Measurements from ENCODE around the gene SEPTIN7.
A peak's percentile ranks its signal among the peaks of the same experiment; 100 is the strongest.

SEPTIN7 gene

DNA sequence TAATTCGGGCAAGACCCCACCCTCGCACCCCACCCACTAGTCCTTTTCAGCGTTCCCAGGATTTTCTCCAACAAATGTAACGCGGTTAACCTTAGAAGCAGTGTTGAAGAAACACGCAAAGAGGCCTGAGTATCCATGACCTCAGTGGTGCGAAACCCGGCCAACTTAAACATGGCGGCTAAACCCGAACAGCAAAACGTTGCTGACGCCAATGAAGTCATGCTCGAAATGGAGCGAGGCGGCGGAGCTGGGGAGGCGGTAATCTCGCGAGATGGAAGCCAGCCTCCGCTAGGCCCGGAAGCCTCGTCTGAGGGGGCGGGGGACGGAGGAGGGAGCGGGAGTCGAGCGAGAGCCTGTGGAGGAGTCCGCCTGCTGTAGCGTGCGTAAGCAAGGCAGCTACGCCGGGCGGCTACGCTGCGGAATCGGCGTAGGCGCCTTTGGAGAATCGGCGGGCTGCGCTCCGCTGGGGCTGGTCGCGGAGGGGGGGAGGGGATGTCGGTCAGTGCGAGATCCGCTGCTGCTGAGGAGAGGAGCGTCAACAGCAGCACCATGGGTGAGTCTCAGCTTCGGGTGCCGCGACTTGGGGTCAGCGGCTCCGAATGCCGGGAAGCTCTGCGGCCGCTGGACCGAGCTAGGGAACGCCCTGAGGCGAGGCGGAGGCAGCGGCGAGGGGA lies at the start of gene SEPTIN7:
SEPTIN7 (plus strand) TSS at position 340 of the 674 bp plus-strand sequence; CDS start at position 493, 153 bp downstream.
- H3K27ac ChIP-seq (ENCODE audit: low read depth, low read length): peak within 1 kb of the TSS; percentile 91
- H3K9me2 ChIP-seq (replicated peaks; ENCODE audit: insufficient read depth, low read length): no peaks in the 10 kb centered on the region
- H3K9me3 ChIP-seq (ENCODE audit: insufficient read depth, low read length): no peaks in the 10 kb centered on the region
- H3K9ac ChIP-seq (ENCODE audit: low read length): peak within 1 kb of the TSS; percentile 94
- H3K27me3 ChIP-seq (ENCODE audit: low read length): no peaks in the 10 kb centered on the region
- TF ChIP-seq CTCF (IDR thresholded peaks at IDR 0.05; ENCODE audit: insufficient read depth, low read length, poor library complexity, severe bottlenecking): no peak
- TF ChIP-seq EZH2phosphoT487 (conservative IDR thresholded peaks at IDR 0.05; ENCODE audit: low read length): no peak
- H2AFZ ChIP-seq (ENCODE audit: low read depth, low read length, severe bottlenecking): peak within 1 kb of the TSS; percentile 76
- no peaks in the 10 kb centered on the region for H3K36me3 ChIP-seq (ENCODE audit: low read length)
- H3F3A ChIP-seq (ENCODE audit: insufficient read depth): 0 out of 2 replicates have a peak, but pooled peaks cover 11% of the 10 kb centered on the region
- peak within 1 kb of the TSS; percentile 82 for H3K4me2 ChIP-seq (ENCODE audit: low read depth, low read length, poor library complexity, severe bottlenecking)
- H4K20me1 ChIP-seq (ENCODE audit: low read depth, low read length): peaks cover 36% of the 10 kb centered on the region
- peaks cover 47% of the 10 kb centered on the region for H3K79me2 ChIP-seq (ENCODE audit: insufficient read depth, low read length)
- H3K4me3 ChIP-seq (ENCODE audit: insufficient read depth, low read length, poor library complexity, severe bottlenecking): peak within 1 kb of the TSS; percentile 84

- Histone ChIP-seq H3K27me3 (ENCODE audit: low read length) (no peaks in the 10 kb centered on the region), H3K79me2 (ENCODE audit: insufficient read depth, low read length) (no peaks in the 10 kb centered on the region), H3K4me3 (ENCODE audit: insufficient read depth, low read length, poor library complexity, severe bottlenecking) (no peak overlapping the region), H3K4me2 (ENCODE audit: low read depth, low read length, poor library complexity, severe bottlenecking) (no peak overlapping the region), H3F3A (ENCODE audit: insufficient read depth) (no peaks in the 10 kb centered on the region), H4K20me1 (ENCODE audit: low read depth, low read length) (no peaks in the 10 kb centered on the region), H3K9ac (ENCODE audit: low read length) (no peak overlapping the region), H3K9me3 (ENCODE audit: insufficient read depth, low read length) (no peaks in the 10 kb centered on the region), H2AFZ (ENCODE audit: low read depth, low read length, severe bottlenecking) (no peak overlapping the region), H3K27ac (ENCODE audit: low read depth, low read length) (no peak overlapping the region), H3K9me2 (replicated peaks; ENCODE audit: insufficient read depth, low read length) (no peaks in the 10 kb centered on the region), H3K36me3 (ENCODE audit: low read length) (no peaks in the 10 kb centered on the region)
- no peak for TF ChIP-seq EZH2phosphoT487 (conservative IDR thresholded peaks at IDR 0.05; ENCODE audit: low read length)
- TF ChIP-seq CTCF (IDR thresholded peaks at IDR 0.05; ENCODE audit: insufficient read depth, low read length, poor library complexity, severe bottlenecking): no peak
Observed at GRCh38 chr7:35752742-35753141, 48.1 kb upstream of the SEPTIN7 start.

DNA sequence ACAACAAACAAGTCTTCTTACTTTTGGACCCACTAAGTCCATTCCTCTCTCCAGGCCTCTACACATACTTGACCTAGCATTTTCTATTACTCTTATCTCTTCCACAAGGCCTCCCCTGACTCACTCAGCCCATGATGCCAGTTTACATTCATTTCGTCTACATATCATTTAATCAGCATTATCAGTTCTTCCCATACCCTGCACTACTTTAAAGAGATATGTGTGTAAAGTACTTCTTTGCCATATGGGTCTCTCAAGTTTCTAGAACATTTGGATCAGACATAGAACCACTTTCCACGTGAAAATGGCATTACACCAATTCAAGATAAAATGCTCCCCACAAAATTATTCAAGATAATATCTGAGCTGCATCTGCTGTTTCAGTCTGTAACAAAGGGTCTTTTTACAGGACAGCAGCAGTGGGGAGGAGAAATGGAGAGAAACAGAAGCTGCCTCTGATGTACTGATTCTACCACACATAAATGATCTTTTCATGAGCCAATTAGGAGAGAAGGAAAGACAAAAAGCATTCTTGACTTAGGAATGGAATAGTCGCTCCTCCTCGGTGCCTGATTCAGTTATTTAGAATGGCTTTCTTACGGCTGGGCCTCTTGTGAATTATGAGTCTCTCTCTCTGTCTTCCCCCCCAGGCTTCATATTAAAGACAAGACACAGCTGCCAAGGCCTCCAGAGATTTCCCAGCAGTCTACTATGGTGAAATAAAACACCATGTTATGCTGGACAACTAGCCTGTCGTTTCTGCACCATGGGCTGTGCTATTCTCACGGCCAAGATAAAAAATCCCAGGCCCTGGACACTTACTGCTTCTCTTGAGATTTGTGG lies 46.9 kb upstream of the SEPTIN7 start:
- Histone ChIP-seq H3K27me3 (ENCODE audit: low read length) (no peaks in the 10 kb centered on the region), H2AFZ (ENCODE audit: low read depth, low read length, severe bottlenecking) (no peak overlapping the region), H3K4me2 (ENCODE audit: low read depth, low read length, poor library complexity, severe bottlenecking) (no peak overlapping the region), H3K36me3 (ENCODE audit: low read length) (no peaks in the 10 kb centered on the region), H3K4me3 (ENCODE audit: insufficient read depth, low read length, poor library complexity, severe bottlenecking) (no peak overlapping the region), H3K9me3 (ENCODE audit: insufficient read depth, low read length) (no peaks in the 10 kb centered on the region), H3K27ac (ENCODE audit: low read depth, low read length) (no peak overlapping the region), H4K20me1 (ENCODE audit: low read depth, low read length) (no peaks in the 10 kb centered on the region), H3K79me2 (ENCODE audit: insufficient read depth, low read length) (no peaks in the 10 kb centered on the region), H3F3A (ENCODE audit: insufficient read depth) (no peaks in the 10 kb centered on the region), H3K9ac (ENCODE audit: low read length) (no peak overlapping the region), H3K9me2 (replicated peaks; ENCODE audit: insufficient read depth, low read length) (no peaks in the 10 kb centered on the region)
- TF ChIP-seq EZH2phosphoT487 (conservative IDR thresholded peaks at IDR 0.05; ENCODE audit: low read length) (no peak), CTCF (IDR thresholded peaks at IDR 0.05; ENCODE audit: insufficient read depth, low read length, poor library complexity, severe bottlenecking) (no peak)

Data from SU-DHL-6 (cell line).